Gastrocnemius medialis (tissue), 4 donors: ENCODE results near the gene ARHGAP24. TPM values are rescaled to one million over a fixed set of nuclear protein-coding genes. Genes with fewer than 3 reads are reported as not detected.
"Not testable (repeated sequence)": the region's sequence is repeated elsewhere in the genome, so short reads cannot be mapped to it uniquely, and the experiment has no call there.

Experiments
- ATAC-seq, 2 donors: fragments of 150-250 bp; one replicate each; pipeline ENCODE4 v1.9.1; 2016
- DNase-seq, 2 donors: peaks; one replicate each; pipeline ENCODE4 v3.0.0-alpha.2; 2019
- H3K27ac ChIP-seq, 4 donors: fragments of 200-600 bp; sonication (generic); 1 replicate in 1 of 4; 2 replicates in 3 of 4; pipeline ENCODE4 v1.5.1; 2016 to 2018; ENCODE audit warnings: mild to moderate bottlenecking in 2 of 4, moderate library complexity in 1 of 4
- H3K27me3 ChIP-seq, 3 donors: fragments of 200-600 bp; sonication (generic) in 2 of 3; 1 replicate in 1 of 3; 2 replicates in 2 of 3; pipeline versions ENCODE4 v1.5.1 to v1.6.0; 2016 to 2019; ENCODE audit warnings: mild to moderate bottlenecking in 1 of 3, moderate library complexity in 1 of 3
- H3K36me3 ChIP-seq, 2 donors: fragments of 200-600 bp; sonication (generic) in 1 of 2; one replicate each; pipeline ENCODE4 v1.5.1; 2017 to 2018
- H3K4me1 ChIP-seq, 2 donors: fragments of 200-600 bp; sonication (generic) in 1 of 2; one replicate each; pipeline ENCODE4 v1.5.1; 2016 to 2017; ENCODE audit warnings: mild to moderate bottlenecking in 2 of 2
- H3K4me3 ChIP-seq, 4 donors: fragments of 200-600 bp; sonication (generic) in 3 of 4; 1 replicate in 1 of 4; 2 replicates in 3 of 4; pipeline ENCODE4 v1.5.1; 2016 to 2019; ENCODE audit warnings: mild to moderate bottlenecking in 2 of 4
- H3K9me3 ChIP-seq, 3 donors: fragments of 200-600 bp; sonication (generic) in 2 of 3; 1 replicate in 1 of 3; 2 replicates in 2 of 3; pipeline ENCODE4 v1.5.1; 2016 to 2019
- POLR2A ChIP-seq, 2 donors: fragments of 450-650 bp; IDR thresholded peaks; one replicate each; pipeline ENCODE4 v1.6.1; 2017; ENCODE audit warnings: antibody characterized with exemption in 2 of 2, mild to moderate bottlenecking in 2 of 2, moderate library complexity in 2 of 2
- in situ Hi-C, 4 donors: fragments of 200-750 bp; cut with MboI; loops; one replicate each; pipeline versions ENCODE4 v1.15.0 to v1.8.0; 2017; ENCODE audit warnings: low sequenced_read_pairs in 4 of 4
- intact Hi-C: fragments of 100-400 bp; cut with DNase I; formaldehyde crosslinking; loops from one replicate; pipeline ENCODE4 v1.15.1; 2023; ENCODE audit warnings: low total_unique reads
- total RNA-seq, 4 donors: library from RNA; depleted of rRNA; stranded (reverse); fragments of >200 nt; gene quantifications; one replicate each; pipeline versions ENCODE4 v1.1.0 to v1.2.3, GENCODE V29; 2016
- TF ChIP-seq, protein P1 (sequence below), 5 experiments: fragments of 450-650 bp in 3 of 5; fragments of 200-600 bp in 2 of 5; sonication (generic) in 2 of 5; IDR thresholded peaks in 4 of 5; conservative IDR thresholded peaks in 1 of 5; 1 replicate in 4 of 5; 2 replicates in 1 of 5; pipeline ENCODE4 v1.5.1; 2016 to 2019; ENCODE audit warnings: antibody characterized with exemption in 5 of 5, mild to moderate bottlenecking in 3 of 5, moderate library complexity in 3 of 5

The ARHGAP24 gene
- total RNA-seq, 4 donors from 2014 or later = 2.8 to 7.8 (median 5.3) TPM

DNA sequence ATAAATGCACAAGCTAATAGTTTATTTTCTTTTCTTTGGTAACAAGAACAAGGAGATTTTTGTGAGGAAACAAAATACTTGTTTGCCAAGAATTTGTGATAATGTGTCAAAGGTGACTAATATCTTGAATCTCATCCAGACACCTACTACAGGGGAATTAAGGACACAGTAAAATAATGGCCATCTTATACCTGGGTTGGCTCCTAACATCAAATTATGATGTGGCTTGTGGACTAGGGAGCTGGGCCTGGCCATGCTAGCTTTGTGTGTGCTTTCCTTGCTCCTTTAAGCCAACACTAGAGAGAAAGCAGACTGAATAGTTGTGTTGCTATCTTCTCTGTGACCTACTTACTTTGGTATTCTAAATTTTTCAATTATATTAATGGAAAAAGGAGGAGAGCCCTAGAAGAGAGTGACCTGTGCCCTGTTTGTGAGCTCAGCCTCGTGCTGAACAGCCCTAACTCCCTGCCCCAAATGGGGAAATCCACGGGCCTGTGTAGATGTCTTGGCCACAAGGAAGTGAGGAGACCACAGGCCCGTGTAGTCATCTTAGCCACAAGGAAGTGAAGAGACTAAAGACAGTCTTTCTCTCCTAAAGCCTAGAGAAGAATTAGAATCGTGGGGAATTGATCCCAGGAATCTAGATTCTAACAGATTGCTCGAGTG, 23.3 kb downstream of the ARHGAP24 start:
- H3K4me3 ChIP-seq = no peak overlapping the region
- no peaks in the 10 kb centered on the region for H3K36me3 ChIP-seq
- TF ChIP-seq POLR2A (IDR thresholded peaks at IDR 0.05) = no peak
- TF ChIP-seq, protein P1, sequence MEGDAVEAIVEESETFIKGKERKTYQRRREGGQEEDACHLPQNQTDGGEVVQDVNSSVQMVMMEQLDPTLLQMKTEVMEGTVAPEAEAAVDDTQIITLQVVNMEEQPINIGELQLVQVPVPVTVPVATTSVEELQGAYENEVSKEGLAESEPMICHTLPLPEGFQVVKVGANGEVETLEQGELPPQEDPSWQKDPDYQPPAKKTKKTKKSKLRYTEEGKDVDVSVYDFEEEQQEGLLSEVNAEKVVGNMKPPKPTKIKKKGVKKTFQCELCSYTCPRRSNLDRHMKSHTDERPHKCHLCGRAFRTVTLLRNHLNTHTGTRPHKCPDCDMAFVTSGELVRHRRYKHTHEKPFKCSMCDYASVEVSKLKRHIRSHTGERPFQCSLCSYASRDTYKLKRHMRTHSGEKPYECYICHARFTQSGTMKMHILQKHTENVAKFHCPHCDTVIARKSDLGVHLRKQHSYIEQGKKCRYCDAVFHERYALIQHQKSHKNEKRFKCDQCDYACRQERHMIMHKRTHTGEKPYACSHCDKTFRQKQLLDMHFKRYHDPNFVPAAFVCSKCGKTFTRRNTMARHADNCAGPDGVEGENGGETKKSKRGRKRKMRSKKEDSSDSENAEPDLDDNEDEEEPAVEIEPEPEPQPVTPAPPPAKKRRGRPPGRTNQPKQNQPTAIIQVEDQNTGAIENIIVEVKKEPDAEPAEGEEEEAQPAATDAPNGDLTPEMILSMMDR (IDR thresholded peaks at IDR 0.05 in 4 of 5, conservative IDR thresholded peaks at IDR 0.05 in 1 of 5) = no peak
- peaks cover 0 to 6% of the 10 kb centered on the region in 2 donors for H3K4me1 ChIP-seq
- intact Hi-C loops = no loop called here
- H3K27ac ChIP-seq = peak overlapping the region; percentile 34 to 61 (median 54)
- ATAC-seq = peak; percentile 29 to 46
- H3K27me3 ChIP-seq = no peaks in the 10 kb centered on the region
- DNase-seq = peak; percentile 17 to 38
- in situ Hi-C loops = no loop called here
- no peaks in the 10 kb centered on the region for H3K9me3 ChIP-seq

DNA sequence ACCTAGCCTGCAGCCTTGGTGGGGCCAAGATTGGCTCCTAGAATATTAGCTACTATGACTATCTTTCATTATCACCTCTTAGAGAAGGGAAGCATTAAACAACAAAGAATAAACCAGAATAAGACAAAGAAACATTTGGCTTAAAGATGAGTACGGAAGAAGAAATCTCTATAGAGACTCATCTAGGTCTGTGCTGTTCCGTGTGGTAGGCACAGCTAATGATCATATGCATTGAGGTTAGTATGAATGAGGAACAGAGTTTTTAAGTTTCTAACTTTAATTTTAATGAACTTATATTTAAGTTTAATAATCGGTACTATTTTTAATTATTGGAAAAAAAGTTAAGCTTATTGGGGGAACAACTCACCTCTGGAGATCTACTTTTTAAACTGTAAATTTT, 24.6 kb downstream of the ARHGAP24 start:
- peaks cover 0 to 6% of the 10 kb centered on the region in 2 donors for H3K4me1 ChIP-seq
- H3K27me3 ChIP-seq = no peaks in the 10 kb centered on the region
- ATAC-seq (no peak), DNase-seq (no peak)
- no peak overlapping the region for H3K4me3 ChIP-seq
- in situ Hi-C loops = no loop called here
- H3K27ac ChIP-seq = peak overlapping the region in 1 of 4 donors; percentile 59
- TF ChIP-seq POLR2A (IDR thresholded peaks at IDR 0.05) = no peak
- TF ChIP-seq, protein P1 (IDR thresholded peaks at IDR 0.05 in 4 of 5, conservative IDR thresholded peaks at IDR 0.05 in 1 of 5) = no peak
- no peaks in the 10 kb centered on the region for H3K9me3 ChIP-seq
- intact Hi-C loops = no loop called here
- H3K36me3 ChIP-seq = no peaks in the 10 kb centered on the region

DNA sequence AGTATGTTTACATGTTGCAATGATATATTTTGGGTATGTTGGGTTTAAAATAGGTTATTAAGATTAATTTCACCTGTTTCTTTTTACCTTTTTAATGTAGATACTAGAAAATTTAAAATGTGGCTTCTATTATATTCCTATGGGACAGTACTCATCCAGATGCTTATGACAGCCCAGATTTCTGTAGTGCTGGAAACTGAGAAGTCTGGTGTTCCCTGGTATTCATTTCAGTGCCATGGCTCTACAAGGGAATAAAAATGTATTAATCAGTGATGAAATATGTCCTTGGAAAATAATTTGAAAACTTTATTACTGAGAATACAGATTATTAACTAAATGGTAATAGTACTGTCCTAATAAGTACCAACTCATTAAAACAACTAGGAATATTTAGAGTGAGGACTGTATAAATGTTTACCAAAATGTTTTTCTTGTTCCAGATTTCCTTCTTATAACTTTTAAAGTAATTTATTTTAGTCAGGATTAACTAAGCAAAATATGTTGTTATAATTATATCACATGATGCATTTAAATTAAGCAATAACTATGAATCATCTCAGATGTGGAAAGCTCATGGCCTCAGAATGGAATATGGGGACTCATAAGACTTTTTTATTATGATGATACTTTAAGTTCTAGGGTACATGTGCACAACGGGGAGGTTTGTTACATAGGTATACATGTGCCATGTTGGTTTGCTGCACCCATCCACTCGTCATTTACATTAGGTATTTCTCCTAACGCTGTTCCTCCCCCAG, 25.3 kb downstream of the ARHGAP24 start:
- DNase-seq = no peak
- no peaks in the 10 kb centered on the region for H3K9me3 ChIP-seq
- no peaks in the 10 kb centered on the region for H3K36me3 ChIP-seq
- peak; percentile 66 to 85 for ATAC-seq
- no peaks in the 10 kb centered on the region for H3K27me3 ChIP-seq
- no peak overlapping the region for H3K4me3 ChIP-seq
- intact Hi-C loops = no loop called here
- in situ Hi-C loops = no loop called here
- peaks cover 0 to 6% of the 10 kb centered on the region in 2 donors for H3K4me1 ChIP-seq
- no peak overlapping the region for H3K27ac ChIP-seq
- TF ChIP-seq, protein P1 (IDR thresholded peaks at IDR 0.05 in 4 of 5, conservative IDR thresholded peaks at IDR 0.05 in 1 of 5) = no peak

DNA sequence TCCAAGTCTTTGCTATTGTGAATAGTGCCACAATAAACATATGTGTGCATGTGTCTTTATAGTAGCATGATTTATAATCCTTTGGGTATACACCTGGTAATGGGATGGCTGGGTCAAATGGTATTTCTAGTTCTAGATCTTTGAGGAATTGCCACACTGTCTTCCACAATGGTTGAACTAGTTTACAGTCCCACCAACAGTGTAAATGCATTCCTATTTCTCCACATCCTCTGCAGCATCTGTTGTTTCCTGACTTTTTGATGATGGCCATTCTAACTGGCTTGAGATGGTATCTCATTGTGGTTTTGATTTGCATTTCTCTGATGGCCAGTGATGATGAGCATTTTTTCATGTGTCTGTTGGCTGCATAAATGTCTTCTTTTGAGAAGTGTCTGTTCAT, 26.2 kb downstream of the ARHGAP24 start:
- H3K9me3 ChIP-seq, ATAC-seq, H3K36me3 ChIP-seq, H3K27me3 ChIP-seq, H3K27ac ChIP-seq, in situ Hi-C loops, H3K4me3 ChIP-seq, H3K4me1 ChIP-seq, DNase-seq, intact Hi-C loops: not testable (repeated sequence)

DNA sequence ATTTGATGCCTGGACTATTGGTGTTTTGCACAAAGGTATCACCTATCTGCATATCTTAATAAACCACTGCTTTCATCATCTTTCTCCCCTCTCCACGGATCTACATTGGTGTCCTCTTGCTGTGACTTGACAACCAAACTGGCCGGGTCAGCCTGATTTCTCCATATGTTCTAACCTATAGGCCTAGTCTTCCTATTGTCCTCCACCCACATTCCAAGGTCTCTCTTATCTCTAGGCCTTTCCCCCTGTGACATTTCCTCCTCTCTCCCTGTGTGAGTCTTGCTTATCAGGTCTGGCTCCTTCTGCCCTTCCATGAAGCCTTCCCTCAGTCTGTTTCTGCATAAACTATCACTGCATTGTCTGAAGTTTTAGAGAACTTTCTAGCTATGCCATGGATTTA, 33.7 kb downstream of the ARHGAP24 start:
- TF ChIP-seq, protein P1 (IDR thresholded peaks at IDR 0.05 in 4 of 5, conservative IDR thresholded peaks at IDR 0.05 in 1 of 5) = no peak
- no peak for TF ChIP-seq POLR2A (IDR thresholded peaks at IDR 0.05)
- intact Hi-C loops = no loop called here
- H3K27me3 ChIP-seq = no peaks in the 10 kb centered on the region
- DNase-seq (no peak), ATAC-seq (no peak)
- no peak overlapping the region for H3K4me3 ChIP-seq
- no peaks in the 10 kb centered on the region for H3K36me3 ChIP-seq
- no peaks in the 10 kb centered on the region for H3K4me1 ChIP-seq
- H3K9me3 ChIP-seq = no peaks in the 10 kb centered on the region
- no peak overlapping the region for H3K27ac ChIP-seq
- in situ Hi-C loops = no loop called here
